HepG2 (cell line): ENCODE data around the gene ZCWPW2. TPM values are rescaled to one million over a fixed set of nuclear protein-coding genes. Genes with fewer than 3 reads are reported as not detected.

ENCODE experiments used
- ATF1 ChIP-seq: IDR thresholded peaks from 2 replicates; pipeline ENCODE4 v1.6.1; 2016; ENCODE audit warnings: mild to moderate bottlenecking, control low read depth
- FOSL2 ChIP-seq: sonication (generic); formaldehyde crosslinking; IDR thresholded peaks from 2 replicates; pipeline ENCODE4 v1.4.0; 2020; ENCODE audit warnings: missing genetic modification reagents
- HOXD1 ChIP-seq: sonication (generic); formaldehyde crosslinking; IDR thresholded peaks from 2 replicates; pipeline ENCODE4 v1.5.0; 2020; ENCODE audit warnings: missing genetic modification reagents
- IRF2 ChIP-seq: IDR thresholded peaks from 2 replicates; pipeline ENCODE4 v1.6.1; 2018; ENCODE audit warnings: missing genetic modification reagents, missing compliant biosample characterization
- MBNL3 ChIP-seq: fragments of 250-450 bp; sonication (Bioruptor Pico); conservative IDR thresholded peaks from 2 replicates; pipeline ENCODE4 v1.8.0; 2022; ENCODE audit warnings: mild to moderate bottlenecking, inconsistent platforms
- RXRA ChIP-seq: sonication (generic); formaldehyde crosslinking; IDR thresholded peaks from 2 replicates; pipeline ENCODE4 v1.5.1; 2020; ENCODE audit warnings: missing genetic modification reagents
- SIX4 ChIP-seq: sonication (generic); formaldehyde crosslinking; IDR thresholded peaks from 2 replicates; pipeline ENCODE4 v1.4.0; 2020; ENCODE audit warnings: missing genetic modification reagents
- SOX13 ChIP-seq, 3 experiments: fragments of 450-650 bp in 1 of 3; sonication (generic) in 1 of 3; formaldehyde crosslinking in 1 of 3; IDR thresholded peaks in 2 of 3; conservative IDR thresholded peaks in 1 of 3; 2 replicates each; pipeline versions ENCODE4 v1.5.0 to v1.6.1; 2016 to 2020; ENCODE audit warnings: antibody characterized with exemption in 1 of 3, mild to moderate bottlenecking in 1 of 3, missing compliant biosample characterization in 1 of 3, missing genetic modification reagents in 1 of 3, moderate library complexity in 1 of 3
- U2AF2 ChIP-seq: fragments of 200-400 bp; formaldehyde crosslinking; IDR thresholded peaks from 2 replicates; pipeline ENCODE4 v1.6.1; 2017; ENCODE audit warnings: low read depth, mild to moderate bottlenecking, low read length
- ZBTB7B ChIP-seq: sonication (generic); formaldehyde crosslinking; IDR thresholded peaks from 2 replicates; pipeline ENCODE4 v1.4.0; 2020; ENCODE audit warnings: missing genetic modification reagents
- ZFP41 ChIP-seq: sonication (generic); formaldehyde crosslinking; IDR thresholded peaks from 2 replicates; pipeline ENCODE4 v1.4.0; 2020; ENCODE audit warnings: mild to moderate bottlenecking, missing genetic modification reagents, borderline replicate concordance
- ZFP82 ChIP-seq: sonication (generic); formaldehyde crosslinking; IDR thresholded peaks from 2 replicates; pipeline ENCODE4 v1.5.1; 2020; ENCODE audit warnings: mild to moderate bottlenecking, missing genetic modification reagents, borderline replicate concordance
- ZFYVE20 ChIP-seq: sonication (generic); formaldehyde crosslinking; IDR thresholded peaks from 2 replicates; pipeline ENCODE4 v1.8.0; 2023; ENCODE audit warnings: low read depth, mild to moderate bottlenecking, moderate library complexity, missing genetic modification reagents, borderline replicate concordance
- ZNF121 ChIP-seq: sonication (generic); formaldehyde crosslinking; IDR thresholded peaks from 2 replicates; pipeline ENCODE4 v1.5.0; 2020; ENCODE audit warnings: mild to moderate bottlenecking, missing genetic modification reagents
- ZNF136 ChIP-seq: sonication (generic); formaldehyde crosslinking; IDR thresholded peaks from 2 replicates; pipeline ENCODE4 v1.8.1; 2022; ENCODE audit warnings: low read depth, mild to moderate bottlenecking, moderate library complexity, missing genetic modification reagents
- ZNF143 ChIP-seq: sonication (generic); formaldehyde crosslinking; IDR thresholded peaks from 2 replicates; pipeline ENCODE4 v1.4.0; 2020; ENCODE audit warnings: missing genetic modification reagents
- ZNF180 ChIP-seq: sonication (generic); formaldehyde crosslinking; IDR thresholded peaks from 2 replicates; pipeline ENCODE4 v1.4.0; 2020; ENCODE audit warnings: low read depth, missing genetic modification reagents, borderline replicate concordance
- ZNF431 ChIP-seq: sonication (generic); formaldehyde crosslinking; IDR thresholded peaks from 2 replicates; pipeline ENCODE4 v1.9.0; 2022; ENCODE audit warnings: missing genetic modification reagents, low read depth, mild to moderate bottlenecking, borderline replicate concordance
- ZNF577 ChIP-seq: sonication (generic); formaldehyde crosslinking; IDR thresholded peaks from 2 replicates; pipeline ENCODE4 v1.4.0; 2020; ENCODE audit warnings: mild to moderate bottlenecking, low read depth, missing genetic modification reagents, borderline replicate concordance
- ZNF614 ChIP-seq: IDR thresholded peaks from 2 replicates; pipeline ENCODE4 v1.6.1; 2018; ENCODE audit warnings: missing biosample characterization, missing genetic modification reagents, inconsistent platforms, borderline replicate concordance
- ZNF788 ChIP-seq: sonication (generic); formaldehyde crosslinking; IDR thresholded peaks from 2 replicates; pipeline ENCODE4 v1.5.0; 2020; ENCODE audit warnings: mild to moderate bottlenecking, missing genetic modification reagents, borderline replicate concordance
- polyA plus RNA-seq, 8 experiments: library from polyadenylated mRNA; depleted of rRNA in 3 of 8; stranded (reverse) in 7 of 8; unstranded in 1 of 8; fragments of >200 nt; fragmentation: Illumina TruSeq in 4 of 8; extraction: Trizol in 4 of 8; gene quantifications; 2 replicates each; pipeline versions ENCODE4 v1.2.1 to v1.2.3, GENCODE V29; 2011 to 2016; ENCODE audit warnings: low read depth in 4 of 8, missing spikeins in 1 of 8, mixed read lengths in 1 of 8; ENCODE audit not compliant: insufficient read depth in 1 of 8
- total RNA-seq, 5 experiments: library from RNA; depleted of rRNA; stranded (reverse); fragments of >200 nt; fragmentation: Illumina TruSeq; extraction: Trizol; gene quantifications; 2 replicates each; pipeline ENCODE4 v1.2.3, GENCODE V29; 2016; ENCODE audit warnings: low read depth in 1 of 5
- TF ChIP-seq, protein P1 (sequence below): sonication (generic); formaldehyde crosslinking; IDR thresholded peaks from 2 replicates; pipeline ENCODE4 v1.8.0; 2023; ENCODE audit warnings: mild to moderate bottlenecking, missing genetic modification reagents
- TF ChIP-seq, protein P2 (sequence below): sonication (generic); formaldehyde crosslinking; IDR thresholded peaks from 2 replicates; pipeline ENCODE4 v1.5.1; 2020; ENCODE audit warnings: mild to moderate bottlenecking, missing genetic modification reagents, borderline replicate concordance

ZCWPW2 gene
- total and polyA plus RNA-seq, 2 of the 13 experiments (the other 11 are each of a cell fraction or from before 2014, with no cell fraction given) = 0.17 to 0.53 TPM

DNA sequence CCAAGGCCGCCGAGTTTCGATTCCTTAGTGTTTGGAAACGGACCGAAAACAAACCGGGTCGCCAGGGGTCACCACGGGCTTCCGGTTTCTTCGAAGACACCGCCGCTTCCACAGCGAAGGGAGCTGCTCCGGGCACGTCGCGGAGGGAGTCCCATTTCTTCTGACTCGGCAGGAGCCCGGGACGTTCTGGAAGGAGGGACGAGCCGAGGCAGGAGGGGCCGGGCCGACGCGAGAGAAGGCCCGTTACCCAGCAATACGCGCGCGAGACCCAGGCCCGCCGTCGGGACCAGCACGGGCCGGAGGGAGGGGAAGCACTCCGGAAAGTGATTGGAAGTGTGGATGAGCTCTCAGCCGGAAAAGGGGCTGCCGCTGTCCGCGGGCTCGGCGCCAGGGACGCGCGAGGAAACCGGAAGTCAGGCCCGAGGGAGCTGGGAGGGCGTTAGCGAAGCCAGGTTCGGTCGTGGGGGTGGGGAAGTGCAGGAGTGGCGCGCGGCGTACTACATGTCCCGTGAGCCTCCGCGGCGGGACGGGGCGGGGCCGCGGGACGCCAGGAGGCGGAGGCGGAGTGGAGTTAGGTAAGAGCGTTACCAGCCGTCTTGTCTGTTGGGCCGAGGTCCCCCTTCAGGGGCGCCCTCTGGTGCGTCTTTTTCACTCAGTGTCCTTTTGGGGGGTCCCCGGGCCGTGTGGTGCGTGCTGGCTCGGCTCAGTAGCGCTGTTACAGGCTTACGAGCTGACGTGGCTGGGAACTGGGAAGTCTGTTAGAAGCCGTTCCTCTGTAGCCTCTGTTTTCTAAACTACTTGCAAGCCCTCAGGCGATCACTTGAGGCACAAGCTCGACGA lies at the start of gene ZCWPW2, which contains the start of gene AZI2 (continued):
- TF ChIP-seq ZNF431 (CRISPR knock-in tag) = peak; percentile 78
- no peak for TF ChIP-seq ZNF180
- TF ChIP-seq ZNF143 (CRISPR knock-in tag) = peak; percentile 94
- TF ChIP-seq, protein P1, sequence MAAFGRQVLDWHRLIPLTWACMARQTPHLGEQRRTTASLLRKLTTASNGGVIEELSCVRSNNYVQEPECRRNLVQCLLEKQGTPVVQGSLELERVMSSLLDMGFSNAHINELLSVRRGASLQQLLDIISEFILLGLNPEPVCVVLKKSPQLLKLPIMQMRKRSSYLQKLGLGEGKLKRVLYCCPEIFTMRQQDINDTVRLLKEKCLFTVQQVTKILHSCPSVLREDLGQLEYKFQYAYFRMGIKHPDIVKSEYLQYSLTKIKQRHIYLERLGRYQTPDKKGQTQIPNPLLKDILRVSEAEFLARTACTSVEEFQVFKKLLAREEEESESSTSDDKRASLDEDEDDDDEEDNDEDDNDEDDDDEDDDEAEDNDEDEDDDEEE (CRISPR knock-in tag) = no peak
- TF ChIP-seq ZFP41 (CRISPR knock-in tag) = no peak
- peak; percentile 89 for TF ChIP-seq ZBTB7B (CRISPR knock-in tag)
- TF ChIP-seq ZNF121 (CRISPR knock-in tag) = peak; percentile 22; the same call in 1 of the 2 replicates
- TF ChIP-seq ZNF136 = peak; percentile 72
- TF ChIP-seq U2AF2 = no peak
- TF ChIP-seq, protein P2, sequence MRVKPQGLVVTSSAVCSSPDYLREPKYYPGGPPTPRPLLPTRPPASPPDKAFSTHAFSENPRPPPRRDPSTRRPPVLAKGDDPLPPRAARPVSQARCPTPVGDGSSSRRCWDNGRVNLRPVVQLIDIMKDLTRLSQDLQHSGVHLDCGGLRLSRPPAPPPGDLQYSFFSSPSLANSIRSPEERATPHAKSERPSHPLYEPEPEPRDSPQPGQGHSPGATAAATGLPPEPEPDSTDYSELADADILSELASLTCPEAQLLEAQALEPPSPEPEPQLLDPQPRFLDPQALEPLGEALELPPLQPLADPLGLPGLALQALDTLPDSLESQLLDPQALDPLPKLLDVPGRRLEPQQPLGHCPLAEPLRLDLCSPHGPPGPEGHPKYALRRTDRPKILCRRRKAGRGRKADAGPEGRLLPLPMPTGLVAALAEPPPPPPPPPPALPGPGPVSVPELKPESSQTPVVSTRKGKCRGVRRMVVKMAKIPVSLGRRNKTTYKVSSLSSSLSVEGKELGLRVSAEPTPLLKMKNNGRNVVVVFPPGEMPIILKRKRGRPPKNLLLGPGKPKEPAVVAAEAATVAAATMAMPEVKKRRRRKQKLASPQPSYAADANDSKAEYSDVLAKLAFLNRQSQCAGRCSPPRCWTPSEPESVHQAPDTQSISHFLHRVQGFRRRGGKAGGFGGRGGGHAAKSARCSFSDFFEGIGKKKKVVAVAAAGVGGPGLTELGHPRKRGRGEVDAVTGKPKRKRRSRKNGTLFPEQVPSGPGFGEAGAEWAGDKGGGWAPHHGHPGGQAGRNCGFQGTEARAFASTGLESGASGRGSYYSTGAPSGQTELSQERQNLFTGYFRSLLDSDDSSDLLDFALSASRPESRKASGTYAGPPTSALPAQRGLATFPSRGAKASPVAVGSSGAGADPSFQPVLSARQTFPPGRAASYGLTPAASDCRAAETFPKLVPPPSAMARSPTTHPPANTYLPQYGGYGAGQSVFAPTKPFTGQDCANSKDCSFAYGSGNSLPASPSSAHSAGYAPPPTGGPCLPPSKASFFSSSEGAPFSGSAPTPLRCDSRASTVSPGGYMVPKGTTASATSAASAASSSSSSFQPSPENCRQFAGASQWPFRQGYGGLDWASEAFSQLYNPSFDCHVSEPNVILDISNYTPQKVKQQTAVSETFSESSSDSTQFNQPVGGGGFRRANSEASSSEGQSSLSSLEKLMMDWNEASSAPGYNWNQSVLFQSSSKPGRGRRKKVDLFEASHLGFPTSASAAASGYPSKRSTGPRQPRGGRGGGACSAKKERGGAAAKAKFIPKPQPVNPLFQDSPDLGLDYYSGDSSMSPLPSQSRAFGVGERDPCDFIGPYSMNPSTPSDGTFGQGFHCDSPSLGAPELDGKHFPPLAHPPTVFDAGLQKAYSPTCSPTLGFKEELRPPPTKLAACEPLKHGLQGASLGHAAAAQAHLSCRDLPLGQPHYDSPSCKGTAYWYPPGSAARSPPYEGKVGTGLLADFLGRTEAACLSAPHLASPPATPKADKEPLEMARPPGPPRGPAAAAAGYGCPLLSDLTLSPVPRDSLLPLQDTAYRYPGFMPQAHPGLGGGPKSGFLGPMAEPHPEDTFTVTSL (CRISPR knock-in tag) = peak; percentile 66; the same call in 1 of the 2 replicates
- TF ChIP-seq ZNF577 (CRISPR knock-in tag) = no peak; the same call in 1 of the 2 replicates
- no peak for TF ChIP-seq HOXD1 (CRISPR knock-in tag)
- no peak; the same call in 1 of the 2 replicates for TF ChIP-seq ZNF614 (CRISPR knock-in tag)
- TF ChIP-seq IRF2 = peak; percentile 84
- no peak; the same call in 1 of the 2 replicates for TF ChIP-seq FOSL2
- TF ChIP-seq ZNF788 (CRISPR knock-in tag) = peak; percentile 97
- TF ChIP-seq RXRA (CRISPR knock-in tag) = peak; percentile 83
- peak; percentile 67 for TF ChIP-seq ATF1 (CRISPR knock-in tag)
- TF ChIP-seq SIX4 = no peak
- TF ChIP-seq ZFP82 (CRISPR knock-in tag) = peak; percentile 50; the same call in 1 of the 2 replicates
- no peak for TF ChIP-seq SOX13 (IDR thresholded peaks at IDR 0.05)
- TF ChIP-seq SOX13 (CRISPR knock-in tag; conservative IDR thresholded peaks at IDR 0.05 in 1 of 2, IDR thresholded peaks at IDR 0.05 in 1 of 2) = peak in 1 of 2 experiments; percentile 17; a peak in 1 of 4 replicates
- no peak for TF ChIP-seq MBNL3 (CRISPR knock-in tag)
- no peak for TF ChIP-seq ZFYVE20
